Glomerular endothelial cell (primary cell): Measurements from ENCODE around the gene MAP3K19. TPM values are rescaled to one million over a fixed set of nuclear protein-coding genes. Genes with fewer than 3 reads are reported as not detected.
"Not testable (repeated sequence)": the region's sequence is repeated elsewhere in the genome, so short reads cannot be mapped to it uniquely, and the experiment has no call there.

Source experiments
- DNase-seq: peaks from one replicate; pipeline ENCODE4 v3.0.0-alpha.2; 2011; ENCODE audit warnings: low read depth, low spot score; ENCODE audit errors: extremely low read depth
- total RNA-seq: library from RNA; depleted of rRNA; stranded (reverse); fragments of >200 nt; gene quantifications from 2 replicates; pipeline ENCODE4 v1.2.3, GENCODE V29; 2015

The MAP3K19 gene
- total RNA-seq, 1 donor from 2014 or later: not detected

GRCh38 chr2:135052997-135053474 lies 5.8 kb upstream of the MAP3K19 start:
- DNase-seq: no peak

DNA sequence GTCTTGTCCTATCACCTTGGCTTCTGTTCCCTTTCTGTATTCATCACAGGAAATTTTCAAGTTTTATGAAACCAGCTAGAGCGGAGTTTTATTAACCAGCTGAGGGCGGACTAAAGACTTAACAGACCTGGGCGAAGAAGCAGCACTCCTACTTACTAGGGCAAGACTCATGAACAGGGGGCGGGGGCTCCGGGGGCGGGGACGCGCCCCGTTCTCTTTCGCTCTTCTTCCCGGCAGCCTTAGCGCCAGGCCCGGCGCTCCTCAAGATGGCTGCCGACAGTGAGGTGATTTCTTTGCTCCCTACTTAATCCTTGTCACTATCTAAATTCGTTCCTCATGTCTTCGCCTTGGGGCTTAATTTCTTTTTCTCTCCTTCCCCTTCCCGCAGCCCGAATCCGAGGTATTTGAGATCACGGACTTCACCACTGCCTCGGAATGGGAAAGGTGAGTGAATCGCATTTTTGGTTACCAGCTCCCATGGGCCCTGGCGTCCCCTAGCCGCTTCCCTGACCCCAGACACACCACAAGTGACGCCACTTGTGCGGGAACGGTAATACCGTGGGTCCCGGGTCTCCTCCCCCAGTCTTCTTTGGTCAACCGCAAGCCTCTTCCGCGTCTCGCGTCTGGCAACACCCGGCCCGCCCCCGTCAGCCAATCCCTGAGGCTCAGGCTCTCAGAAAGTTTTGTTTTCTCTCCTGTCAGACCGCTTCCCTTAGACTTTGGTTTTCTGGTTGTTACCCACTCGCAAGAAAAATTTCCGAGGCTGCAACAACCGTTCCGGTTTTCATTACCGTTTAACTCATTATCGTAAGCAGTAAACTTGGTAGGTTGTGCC lies 5.0 kb upstream of the MAP3K19 start, which contains the start of gene RAB3GAP1:
Gene RAB3GAP1 (plus strand): TSS at position 251 of the 835 bp plus-strand sequence. CDS start 16 bp downstream, at position 267.
- peak; percentile 29 for DNase-seq

DNA sequence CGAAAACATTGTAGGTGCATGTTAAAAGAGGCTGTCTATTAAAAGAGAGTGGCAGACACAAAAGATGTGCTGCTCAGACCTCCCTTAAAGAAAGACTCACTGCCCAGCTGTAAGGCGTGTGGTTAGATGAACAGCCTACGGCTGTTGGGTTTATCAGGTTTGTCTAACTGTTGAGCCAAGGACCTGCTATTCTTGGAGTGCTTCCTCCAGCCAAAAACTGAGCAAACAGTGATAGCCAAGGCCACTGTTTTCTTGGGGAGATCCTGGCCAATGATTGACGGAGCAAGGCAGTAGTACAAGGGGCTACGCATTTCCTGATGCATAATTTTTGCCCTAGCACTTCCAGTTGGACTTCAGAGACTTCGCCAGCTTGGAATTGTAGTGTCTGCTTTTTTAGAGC lies 3.4 kb upstream of the MAP3K19 start:
- no peak for DNase-seq

DNA sequence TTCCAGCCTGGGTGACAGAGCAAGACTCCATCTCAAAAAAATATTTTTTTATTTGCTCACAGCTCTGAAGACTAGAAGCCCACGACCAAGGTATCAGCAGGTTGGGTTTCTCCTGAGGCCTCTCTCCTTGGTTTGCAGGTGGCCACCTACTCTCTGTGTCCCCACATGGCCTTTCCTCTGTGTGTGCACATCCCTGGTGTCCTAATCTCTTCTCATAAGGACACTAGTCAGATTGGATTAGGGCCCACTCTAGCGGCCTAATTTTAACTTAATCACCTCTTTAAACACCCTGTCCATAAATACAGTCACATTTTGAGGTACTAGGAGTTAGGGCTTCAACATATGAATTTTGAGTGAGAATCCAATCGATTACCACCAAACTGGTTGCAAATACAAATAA lies 2.9 kb upstream of the MAP3K19 start:
- no peak for DNase-seq

- DNase-seq: no peak
Observed at GRCh38 chr2:135048122-135048521, 875 bp upstream of the MAP3K19 start.

DNA sequence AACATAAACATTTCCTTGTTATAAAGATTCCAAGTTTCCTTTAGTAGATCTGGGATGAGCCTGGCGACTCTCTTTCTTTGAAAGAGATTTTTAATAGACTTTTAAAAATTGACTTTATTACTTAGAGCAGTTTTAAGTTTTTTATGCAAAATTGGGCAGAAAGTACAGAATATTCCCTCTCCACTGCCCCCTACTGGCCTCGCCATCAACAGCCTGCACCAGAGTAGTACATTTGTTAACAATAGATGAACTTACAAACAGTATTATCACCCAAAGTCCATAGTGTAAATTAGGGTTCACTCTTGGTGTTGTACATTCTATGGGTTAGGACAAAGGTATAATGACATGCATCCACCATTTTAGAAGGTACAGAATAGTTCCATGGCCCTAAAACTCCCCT lies 3.9 kb downstream of the MAP3K19 start:
- no peak for DNase-seq

DNA sequence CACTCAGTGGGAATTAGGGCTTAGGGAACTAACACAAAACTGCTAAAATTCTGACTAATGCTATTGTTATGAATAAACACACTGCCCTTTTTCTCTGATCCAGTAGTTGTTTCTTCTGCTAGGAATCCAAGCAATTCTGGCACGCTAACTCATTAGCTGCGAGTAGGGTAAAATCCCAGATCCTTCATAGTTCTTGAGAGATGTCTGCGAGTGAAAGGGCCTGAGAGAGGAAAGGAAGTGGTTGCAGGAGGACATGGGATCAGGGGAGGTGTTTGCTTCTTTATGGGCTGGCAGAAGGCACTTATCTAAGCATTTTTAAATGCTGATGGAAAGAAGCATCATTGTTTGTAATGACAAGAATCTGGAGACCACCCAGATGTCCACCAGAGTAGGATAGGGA lies 9.4 kb downstream of the MAP3K19 start:
- DNase-seq: no peak

- not testable (repeated sequence) for DNase-seq
Observed at GRCh38 chr2:135033216-135033615, 14.0 kb downstream of the MAP3K19 start.

GRCh38 chr2:135030826-135031225 lies 16.4 kb downstream of the MAP3K19 start:
- DNase-seq: no peak

DNA sequence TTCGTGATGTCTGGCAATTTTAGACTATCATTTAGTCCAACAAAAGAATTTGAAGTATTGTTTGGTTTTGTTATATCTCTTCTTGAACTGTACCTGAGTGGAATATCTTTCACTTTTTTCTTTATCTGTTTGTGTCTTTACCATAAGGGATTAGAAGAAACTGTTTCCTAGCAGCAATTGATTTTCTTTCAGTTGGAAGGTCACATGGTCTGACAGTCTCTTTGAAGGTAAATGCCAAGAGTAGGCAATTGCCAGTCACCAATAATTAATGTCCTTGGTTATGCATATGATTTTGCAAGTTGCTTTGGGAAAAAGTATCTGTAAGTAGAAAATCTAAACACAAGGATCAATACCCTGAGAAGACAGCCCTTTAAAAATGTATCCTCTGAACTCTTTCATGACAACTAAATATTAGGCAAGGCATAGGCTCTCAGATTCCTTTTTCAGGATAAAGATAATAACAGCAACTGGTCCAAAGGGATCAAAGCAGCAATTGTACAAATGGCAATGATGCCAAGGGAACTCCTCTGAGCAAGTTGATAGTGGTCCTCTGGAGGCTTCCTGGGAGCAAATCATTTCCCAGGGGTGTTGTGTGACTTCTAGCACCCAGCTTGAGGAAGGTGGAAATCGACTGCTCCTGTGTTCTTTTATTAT lies 17.6 kb downstream of the MAP3K19 start:
- DNase-seq: no peak

GRCh38 chr2:135023886-135024485 lies 23.3 kb downstream of the MAP3K19 start:
- no peak for DNase-seq

DNA sequence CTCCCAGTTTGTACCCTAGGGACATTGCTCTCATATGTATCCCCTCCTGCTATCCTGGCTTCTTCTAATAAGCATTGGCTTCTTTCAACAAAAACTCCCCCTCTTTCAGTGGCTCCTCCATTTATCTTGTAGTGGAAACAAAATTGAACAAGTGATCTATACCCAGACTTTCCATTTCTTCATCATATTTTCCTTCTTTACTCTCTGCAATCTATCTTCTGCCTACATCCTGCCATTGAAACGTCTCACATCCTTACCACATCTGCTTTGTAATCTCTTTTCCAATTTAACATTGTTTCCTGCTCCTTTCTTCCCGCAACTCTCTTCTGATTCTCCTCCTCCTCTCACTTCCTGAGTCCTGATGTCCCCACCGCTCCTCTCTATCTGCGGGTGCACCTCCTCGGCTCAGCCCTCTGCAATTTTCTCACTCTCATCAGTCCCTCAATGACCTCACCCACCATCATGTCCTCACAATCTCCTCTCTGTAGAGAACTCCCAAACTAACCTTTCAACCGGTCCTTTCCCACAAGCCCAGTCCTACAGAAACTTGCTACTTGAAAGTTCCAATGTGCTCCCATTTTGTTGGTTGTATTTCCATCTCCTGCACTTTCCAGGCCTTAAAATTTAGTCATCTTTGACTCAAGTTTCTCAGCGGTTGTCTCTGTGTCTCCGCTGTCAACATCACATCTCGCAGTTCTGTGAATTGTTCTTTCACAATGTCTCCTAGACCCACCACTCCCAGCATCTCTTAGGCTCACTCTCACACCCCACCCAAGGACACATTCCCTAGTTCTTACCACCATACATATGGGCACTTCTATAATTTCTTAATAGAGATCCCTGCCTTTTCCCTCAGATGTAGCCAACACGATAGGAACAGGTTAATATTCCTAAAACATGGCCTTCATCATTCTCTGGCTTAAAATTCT lies 24.0 kb downstream of the MAP3K19 start:
- no peak for DNase-seq

DNA sequence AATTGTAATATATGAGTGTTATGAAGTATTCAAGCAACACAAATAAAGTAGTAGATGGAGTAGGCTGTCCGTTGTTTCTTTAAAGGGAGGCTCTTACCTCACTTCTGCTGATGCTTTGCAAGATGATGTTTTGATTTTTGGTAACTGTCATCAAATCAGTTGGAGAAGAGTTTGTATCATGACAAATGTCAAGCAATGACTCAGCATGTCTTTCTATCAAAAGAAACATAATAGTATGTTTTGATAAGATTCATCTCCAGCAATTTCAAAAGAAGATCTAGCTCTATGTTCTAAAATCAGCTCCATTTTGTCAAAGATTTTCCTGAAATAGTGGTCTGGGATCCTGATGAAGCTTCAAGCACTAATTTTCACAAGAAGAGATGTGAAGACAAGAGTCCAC lies 25.6 kb downstream of the MAP3K19 start:
- DNase-seq: no peak

DNA sequence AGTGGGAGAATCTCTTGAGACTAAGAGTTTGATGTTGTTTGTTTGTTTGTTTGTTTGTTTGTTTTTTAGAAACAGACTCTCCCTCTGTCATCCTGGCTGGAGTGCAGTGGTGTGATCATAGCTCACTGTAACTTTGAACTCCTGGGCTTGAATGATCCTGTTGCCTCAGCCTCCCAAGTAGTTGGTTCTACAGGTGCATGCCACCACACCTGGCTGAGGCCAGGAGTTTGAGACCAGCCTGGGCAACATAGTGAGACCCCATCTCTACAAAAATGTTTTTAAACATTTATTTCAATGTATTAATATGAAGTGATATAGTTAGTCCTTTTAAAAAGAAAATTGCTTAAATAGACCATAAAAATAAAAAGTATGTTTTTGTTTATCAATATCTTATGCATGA lies 35.6 kb downstream of the MAP3K19 start:
- DNase-seq: no peak

DNA sequence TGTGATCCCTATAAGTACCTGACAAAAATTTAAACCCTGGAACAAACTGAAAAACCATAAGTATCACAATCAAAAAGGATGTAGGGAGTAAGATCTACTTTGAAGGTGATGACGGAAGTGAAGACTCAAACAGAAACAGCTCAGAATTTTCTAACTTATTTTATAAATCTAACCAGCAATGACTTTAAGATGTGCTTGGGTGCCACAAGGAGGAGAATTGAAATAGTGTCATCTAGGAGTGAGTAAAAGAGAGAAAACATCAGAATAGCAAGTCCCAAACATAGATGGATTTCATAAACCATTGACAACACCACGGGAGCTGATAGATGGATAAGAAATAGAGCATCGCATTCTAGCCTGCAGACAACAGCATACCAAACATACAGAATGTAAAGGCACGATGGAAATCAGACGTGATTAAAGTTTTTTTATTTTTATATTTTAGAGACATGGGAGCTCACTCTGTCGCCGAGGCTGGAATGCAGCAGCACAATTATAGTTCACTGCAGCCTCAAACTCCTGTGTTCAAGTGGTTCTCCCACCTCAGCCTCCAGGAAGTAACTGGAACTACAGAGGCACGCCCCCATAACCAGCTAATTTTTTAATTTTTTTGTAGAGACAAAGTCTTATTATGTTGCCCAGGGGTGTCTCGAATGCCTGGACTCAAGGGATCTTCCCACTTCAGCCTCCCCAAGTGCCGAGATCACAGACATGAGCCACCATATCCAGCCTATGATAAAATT lies 36.9 kb downstream of the MAP3K19 start:
- no peak for DNase-seq

DNA sequence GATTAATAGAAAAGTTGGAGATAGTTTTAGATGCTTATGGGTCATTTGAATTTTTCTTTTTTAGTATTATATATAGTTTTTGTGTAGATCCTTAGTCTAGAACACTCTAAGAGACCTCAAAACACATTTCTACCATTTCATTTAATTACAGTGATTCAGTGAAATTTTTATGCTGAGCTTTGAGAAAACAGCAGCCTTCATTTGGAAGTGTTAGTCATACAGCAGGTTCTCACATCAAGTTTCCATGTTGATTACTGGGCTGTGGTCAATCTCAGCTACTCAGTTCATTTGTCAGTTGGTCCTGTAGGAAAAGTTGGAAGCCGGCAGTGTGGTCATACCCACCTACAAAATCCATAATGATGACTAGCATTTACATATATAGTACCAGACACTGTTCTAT lies 37.9 kb downstream of the MAP3K19 start:
- no peak for DNase-seq

DNA sequence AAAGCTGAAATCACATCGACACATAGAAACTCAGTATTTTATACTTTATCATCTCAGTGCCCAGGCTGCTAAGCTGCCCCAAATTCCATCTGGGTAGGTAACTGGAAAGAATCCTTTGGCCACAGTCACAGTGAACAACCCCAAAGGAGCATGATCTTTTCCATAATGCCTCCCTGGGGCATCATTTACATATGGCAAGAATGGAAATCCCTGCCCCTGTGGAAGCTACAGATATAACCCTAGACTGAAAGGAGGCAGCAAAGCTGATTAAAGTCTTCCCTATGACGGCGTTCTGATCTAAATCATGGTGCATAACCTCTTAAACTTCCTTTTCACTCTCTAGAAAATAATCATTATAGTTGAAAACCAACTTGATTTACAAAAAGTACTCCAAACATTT lies 41.5 kb downstream of the MAP3K19 start:
- DNase-seq: no peak

DNA sequence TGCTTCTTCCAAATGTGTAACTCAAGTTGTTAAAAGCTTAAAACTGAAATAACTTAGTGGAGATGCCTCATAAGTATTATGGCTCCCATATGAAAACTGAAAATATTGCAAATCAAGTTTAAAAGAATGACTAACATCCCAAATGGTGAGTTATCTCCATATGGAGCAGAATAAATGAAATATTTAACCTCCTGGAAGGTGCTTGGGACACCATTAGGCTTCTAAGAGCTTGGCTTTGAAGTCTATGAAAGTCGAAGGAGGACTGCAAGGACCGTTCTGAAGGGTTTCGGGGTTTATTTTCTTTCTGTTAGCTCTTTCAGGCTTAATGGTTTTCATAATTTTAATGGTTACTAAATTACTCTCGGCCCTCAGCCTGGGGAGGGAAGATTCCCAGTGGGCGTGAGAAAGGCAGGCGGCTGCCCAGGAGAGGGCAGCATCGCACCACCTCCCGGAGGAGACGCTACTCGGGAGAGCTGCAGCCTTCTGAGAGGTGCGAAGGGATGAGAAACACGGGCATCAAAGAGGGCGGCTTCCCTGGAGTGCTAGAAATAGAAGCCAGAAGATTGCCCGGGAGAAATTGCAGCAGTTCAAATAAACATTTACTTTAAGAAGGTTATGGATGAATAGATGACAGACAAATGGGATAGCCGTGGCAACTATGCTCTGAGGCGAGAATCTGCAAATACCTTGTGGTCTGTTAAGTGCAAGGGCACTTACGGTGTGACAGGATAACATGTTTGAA lies 43.1 kb downstream of the MAP3K19 start:
- peak; percentile 12 for DNase-seq

- DNase-seq: no peak
Observed at GRCh38 chr2:135002836-135003235, 44.4 kb downstream of the MAP3K19 start.
